Hematopoietic multipotent progenitor cell treated with erythropoietin and hydrocortisone succinate and interleukin-3 and kit ligand, for 17 days (in vitro differentiated cells): Measurements from ENCODE around the gene C14orf93.
"Not testable (repeated sequence)": the region's sequence is repeated elsewhere in the genome, so short reads cannot be mapped to it uniquely, and the experiment has no call there.

Experiments
- DNase-seq: peaks from one replicate; pipeline ENCODE4 v3.0.0-alpha.2; 2015; ENCODE audit warnings: low spot score

Gene C14orf93

DNA sequence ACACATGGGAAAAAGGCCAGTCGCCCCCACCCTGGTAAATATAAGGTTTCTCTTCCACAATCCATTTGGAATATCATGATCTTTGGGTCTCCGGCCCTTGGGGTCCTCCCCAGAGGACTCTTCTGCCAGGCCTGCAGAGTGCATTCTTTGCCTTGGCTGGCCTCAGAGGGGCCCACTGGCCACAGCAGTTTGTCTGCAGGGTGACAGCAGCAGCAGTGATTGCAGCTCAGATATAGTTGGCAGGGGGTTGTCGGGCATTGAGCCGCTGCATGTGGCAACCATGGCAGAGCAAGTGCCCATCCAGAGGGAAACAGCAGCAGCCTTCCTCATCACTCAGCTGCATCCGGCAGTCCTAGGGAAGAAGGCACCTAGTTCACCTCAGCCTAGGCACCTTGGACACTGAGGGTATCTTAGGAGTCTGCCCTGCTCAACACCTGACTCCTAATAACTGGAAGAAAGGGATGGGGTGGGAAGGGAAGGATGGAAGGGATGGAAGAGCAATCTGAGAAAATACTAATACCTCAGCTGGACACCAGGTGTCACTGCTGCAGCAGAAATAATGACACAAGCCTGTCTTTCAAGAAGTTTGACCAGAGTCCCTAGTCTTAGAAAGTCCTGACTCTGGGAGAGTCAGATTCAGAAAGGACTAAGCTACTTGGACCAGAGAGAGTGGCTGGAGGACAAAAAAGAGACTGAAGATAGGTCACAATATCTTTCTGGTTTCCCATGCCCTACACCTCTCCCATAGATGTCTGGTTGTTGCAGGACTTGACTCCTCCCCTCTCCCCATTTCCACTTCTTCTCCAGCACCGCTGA, 36.5 kb downstream of the C14orf93 start:
- peak; percentile 69 for DNase-seq

DNA sequence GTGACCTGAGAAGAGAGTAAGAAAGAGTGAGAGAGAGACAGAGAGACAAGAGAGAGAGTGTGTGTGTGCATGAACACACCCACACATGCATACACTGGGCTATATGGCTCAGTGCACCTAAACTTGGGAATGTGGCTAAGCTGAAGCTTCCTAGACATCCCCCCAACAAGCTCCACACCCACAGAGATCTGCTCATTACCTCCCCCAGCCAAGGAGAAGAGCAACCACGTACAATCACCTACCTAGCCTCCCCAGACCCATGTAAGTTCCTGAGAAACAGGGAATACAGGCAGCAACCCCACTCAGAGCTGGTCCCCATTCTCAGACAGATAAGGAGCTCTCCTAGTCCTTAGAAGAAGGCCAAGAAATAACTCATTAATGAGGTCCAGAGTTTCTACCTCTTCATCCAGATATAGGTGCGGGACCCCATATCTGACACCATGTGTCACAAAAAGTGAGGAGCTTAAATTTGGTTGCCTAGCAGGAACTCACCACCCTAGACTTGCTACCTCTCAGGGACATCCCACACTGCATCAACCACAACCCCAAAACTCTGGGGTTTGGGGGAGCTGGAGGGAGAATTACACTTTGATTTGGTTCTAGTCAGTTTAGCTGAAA, 37.5 kb downstream of the C14orf93 start:
- DNase-seq: no peak

- DNase-seq: no peak
Observed at GRCh38 chr14:22971152-22971551, 38.8 kb downstream of the C14orf93 start.

DNA sequence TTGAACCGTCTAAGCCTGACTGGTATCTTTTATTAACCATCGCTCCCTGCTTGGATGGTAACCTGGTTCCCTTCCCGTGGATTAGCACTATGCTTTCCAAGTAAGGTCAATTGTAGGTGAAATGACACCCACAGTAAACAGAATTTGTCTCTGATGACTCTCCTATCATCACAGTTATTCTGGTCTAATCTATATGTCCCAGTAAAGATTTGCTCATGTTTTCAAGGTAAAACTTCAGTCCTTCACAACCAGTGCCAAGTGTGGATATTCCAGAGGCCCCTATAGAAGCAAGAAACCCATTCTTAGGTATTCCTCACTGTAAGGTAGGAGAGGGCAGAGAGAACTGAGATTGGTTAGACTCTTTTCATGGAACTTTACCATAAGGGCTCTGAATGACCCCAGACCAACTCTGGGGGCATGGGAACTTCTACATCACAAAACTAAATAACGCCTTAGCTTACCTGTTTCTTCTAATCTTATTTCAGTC, 43.1 kb downstream of the C14orf93 start:
- no peak for DNase-seq

DNA sequence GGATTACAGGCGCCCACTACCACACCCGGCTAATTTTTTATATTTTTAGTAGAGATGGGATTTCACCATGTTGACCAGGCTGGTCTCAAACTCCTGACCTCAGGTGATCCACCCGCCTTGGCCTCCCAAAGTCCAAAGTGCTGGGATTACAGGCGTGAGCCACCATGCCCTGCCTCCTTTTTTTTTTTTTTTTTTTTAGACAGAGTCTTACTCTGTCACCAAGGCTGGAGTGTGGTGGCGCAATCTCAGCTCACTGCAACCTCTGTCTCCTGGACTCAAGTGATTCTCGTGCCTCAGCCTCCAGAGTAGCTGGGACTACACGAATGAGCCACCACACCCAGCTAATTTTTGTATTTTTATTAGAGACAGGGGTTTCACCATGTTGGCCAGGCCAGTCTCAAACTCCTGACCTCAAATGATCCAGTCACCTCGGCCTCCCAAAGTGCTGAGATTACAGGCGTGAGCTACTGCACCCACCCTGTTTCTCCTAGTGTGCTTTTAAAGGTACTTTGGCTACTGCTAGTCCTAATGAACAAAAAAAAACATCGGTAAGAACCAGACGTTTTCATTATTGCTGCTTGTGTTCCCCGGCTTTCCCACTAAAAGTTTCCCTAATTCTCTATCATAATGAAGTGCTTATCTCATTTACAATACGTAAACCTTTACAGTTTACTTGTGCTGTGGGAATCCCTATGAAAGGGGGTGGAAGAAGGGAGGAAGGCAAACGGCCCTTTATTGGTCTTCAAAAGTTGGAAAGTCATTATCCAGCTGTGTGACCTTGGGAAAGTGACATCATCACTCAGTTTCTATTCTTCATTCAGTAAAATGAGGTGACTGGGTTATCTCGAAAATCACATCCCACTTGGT, 43.8 kb downstream of the C14orf93 start:
- DNase-seq: not testable (repeated sequence)

DNA sequence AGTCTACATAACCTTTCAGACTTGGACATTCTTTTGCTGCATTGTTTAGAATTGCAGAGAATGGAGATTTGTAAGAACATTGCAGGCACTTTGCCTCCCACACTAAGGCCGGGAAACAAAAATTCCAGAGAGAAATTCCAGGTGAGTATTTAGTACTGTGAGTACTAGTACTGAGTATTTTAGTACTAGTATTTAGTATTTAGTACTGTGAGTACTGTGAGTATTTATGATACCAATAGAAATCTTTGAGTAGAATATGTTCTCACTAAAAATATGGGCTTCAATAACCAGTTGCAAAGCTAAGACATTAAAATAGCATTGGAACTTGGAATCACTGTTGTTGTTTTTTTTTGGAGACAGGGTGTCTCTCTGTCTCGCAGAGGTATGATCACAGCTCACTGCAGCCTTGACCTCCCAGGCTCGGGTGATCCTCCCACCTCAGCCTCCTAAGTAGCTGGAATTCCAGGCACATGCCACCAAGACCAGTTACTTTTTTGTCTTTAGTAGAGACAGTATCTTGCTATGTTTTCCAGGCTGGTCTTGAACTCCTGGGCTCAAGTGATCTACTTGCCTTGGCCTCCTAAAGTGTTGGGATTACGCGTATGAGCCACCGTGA, 47.8 kb downstream of the C14orf93 start:
- no peak for DNase-seq

GRCh38 chr14:22955702-22956569, 54.0 kb downstream of the C14orf93 start:
- no peak for DNase-seq

- DNase-seq: no peak
Observed at GRCh38 chr14:22952418-22952817, 57.5 kb downstream of the C14orf93 start.

DNA sequence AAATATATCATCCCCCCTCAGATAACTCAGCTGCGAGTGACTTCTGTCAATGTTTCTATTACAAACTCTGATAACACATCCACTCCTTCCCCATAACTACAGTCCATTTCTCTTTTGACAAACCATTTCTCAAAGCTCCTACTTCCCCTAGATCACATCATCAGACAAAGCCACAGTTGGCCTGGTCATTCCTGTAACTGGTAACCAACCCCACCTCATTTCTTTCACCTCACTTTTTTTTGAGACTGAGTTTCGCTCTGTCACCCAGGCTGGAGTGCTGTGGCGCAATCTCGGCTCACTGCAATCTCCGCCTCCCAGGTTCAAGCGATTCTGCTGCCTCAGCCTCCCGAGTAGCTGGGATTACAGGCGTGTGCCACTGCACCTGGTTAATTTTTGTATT, 58.1 kb downstream of the C14orf93 start:
- not testable (repeated sequence) for DNase-seq

GRCh38 chr14:22945642-22946041, 64.3 kb downstream of the C14orf93 start:
- no peak for DNase-seq

DNA sequence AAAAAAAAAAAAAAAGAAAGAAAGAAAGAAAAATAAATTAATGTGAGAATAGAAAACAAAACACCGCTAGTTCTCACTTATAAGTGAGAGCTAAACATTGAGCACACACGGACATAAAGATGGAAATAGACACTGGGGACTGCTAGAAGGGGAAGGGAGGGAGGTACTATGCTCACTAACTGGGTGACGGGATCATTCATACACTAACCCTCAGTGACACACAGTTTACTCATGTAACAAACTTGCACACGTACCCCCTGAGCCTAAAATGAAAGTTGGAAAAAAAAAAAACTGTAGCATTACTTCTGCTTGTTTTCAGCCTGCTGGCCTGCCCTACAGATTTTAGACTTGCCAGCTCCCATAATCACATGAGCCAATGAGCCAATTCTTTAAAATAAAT, 70.3 kb downstream of the C14orf93 start:
- DNase-seq: no peak
